Testis (tissue), 3 donors: ENCODE results near the gene STAT3. TPM values are rescaled to one million over a fixed set of nuclear protein-coding genes. Genes with fewer than 3 reads are reported as not detected.

Experiments used
- DNase-seq: peaks from one replicate; pipeline ENCODE4 v3.0.0-alpha.2; 2019
- H3K27ac ChIP-seq, 2 donors: fragments of 200-600 bp; sonication (generic); one replicate each; pipeline ENCODE4 v1.5.1; 2019
- H3K27me3 ChIP-seq: fragments of 200-600 bp; sonication (generic); one replicate; pipeline ENCODE4 v1.5.1; 2019
- H3K36me3 ChIP-seq: fragments of 200-600 bp; sonication (generic); one replicate; pipeline ENCODE4 v1.5.1; 2017; ENCODE audit warnings: low read depth; ENCODE audit errors: missing control alignments
- H3K4me1 ChIP-seq: fragments of 200-600 bp; sonication (generic); one replicate; pipeline ENCODE4 v1.5.1; 2019
- H3K4me3 ChIP-seq, 2 donors: fragments of 200-600 bp; sonication (generic); one replicate each; pipeline ENCODE4 v1.5.1; 2017 to 2019
- H3K9me3 ChIP-seq: fragments of 200-600 bp; sonication (generic); one replicate; pipeline ENCODE4 v1.5.1; 2017
- CTCF ChIP-seq, 3 experiments: fragments of 450-650 bp in 2 of 3; fragments of 200-600 bp in 1 of 3; sonication (generic) in 1 of 3; IDR thresholded peaks; one replicate each; pipeline ENCODE4 v1.5.1; 2016 to 2019; ENCODE audit warnings: antibody characterized with exemption in 3 of 3, mild to moderate bottlenecking in 2 of 3, moderate library complexity in 1 of 3
- POLR2A ChIP-seq: fragments of 450-650 bp; IDR thresholded peaks from one replicate; pipeline ENCODE4 v1.6.1; 2017; ENCODE audit warnings: antibody characterized with exemption, mild to moderate bottlenecking, moderate library complexity
- WGBS, 2 donors: methylation state at CpG; one replicate each; pipeline ENCODE4 v1.1.5; 2018; 5-methylcytosine and 5-hydroxymethylcytosine counted together
- intact Hi-C: fragments of 100-400 bp; cut with DNase I; formaldehyde crosslinking; loops from one replicate; pipeline ENCODE4 v1.15.1; 2023; ENCODE audit warnings: low total_unique reads
- polyA plus RNA-seq: library from polyadenylated mRNA; stranded (reverse); fragments of 350-450 nt; fragmentation: Illumina TruSeq; extraction: RNeasy Lipid Tissue Mini Kit (QIAGEN cat#74804); gene quantifications from one replicate; pipeline ENCODE4 v1.2.3, GENCODE V29; 2014; ENCODE audit warnings: low read depth, low replicate concordance; ENCODE audit not compliant: insufficient read depth
- total RNA-seq, 2 donors: library from RNA; depleted of rRNA; stranded (reverse); fragments of >200 nt; gene quantifications; one replicate each; pipeline ENCODE4 v1.2.3, GENCODE V29; 2016

The STAT3 gene
- total and polyA plus RNA-seq, 3 donors from 2014 or later: 69.5 to 117 (median 107) TPM

- H3K27me3 ChIP-seq: no peaks in the 10 kb centered on the region
- WGBS, 2 donors: 92 to 96% methylated on average over 6 of the region's 6 CpGs
- TF ChIP-seq CTCF (IDR thresholded peaks at IDR 0.05) (no peak), POLR2A (no peak)
- H3K4me1 ChIP-seq: peaks cover 9% of the 10 kb centered on the region
- no peak overlapping the region for H3K4me3 ChIP-seq
- no peak overlapping the region for H3K27ac ChIP-seq
- intact Hi-C loops: no loop called here
- no peaks in the 10 kb centered on the region for H3K36me3 ChIP-seq
- DNase-seq: peak; percentile 3
- H3K9me3 ChIP-seq: no peaks in the 10 kb centered on the region
Observed at GRCh38 chr17:42282478-42283080, 105.7 kb downstream of the STAT3 start.

- no peak for TF ChIP-seq CTCF (IDR thresholded peaks at IDR 0.05)
- no peaks in the 10 kb centered on the region for H3K36me3 ChIP-seq
- intact Hi-C loops: no loop called here
- H3K27me3 ChIP-seq: no peaks in the 10 kb centered on the region
- peaks cover 11% of the 10 kb centered on the region for H3K4me1 ChIP-seq
- DNase-seq: peak; percentile 13
- H3K9me3 ChIP-seq: no peaks in the 10 kb centered on the region
- 90 to 94% methylated on average over 7 of the region's 7 CpGs for WGBS, 2 donors
- H3K4me3 ChIP-seq: no peak overlapping the region
- no peak overlapping the region for H3K27ac ChIP-seq
Observed at GRCh38 chr17:42281571-42282096, 106.6 kb downstream of the STAT3 start.

GRCh38 chr17:42279776-42280630 lies 108.2 kb downstream of the STAT3 start:
- peak; percentile 12 for DNase-seq
- Histone ChIP-seq H3K9me3 (no peaks in the 10 kb centered on the region), H3K27ac (no peak overlapping the region), H3K27me3 (no peaks in the 10 kb centered on the region), H3K4me3 (no peak overlapping the region), H3K36me3 (no peaks in the 10 kb centered on the region), H3K4me1 (peaks cover 11% of the 10 kb centered on the region)
- WGBS, 2 donors: 91 to 93% methylated on average over 4 of the region's 4 CpGs
- TF ChIP-seq POLR2A: no peak
- TF ChIP-seq CTCF (IDR thresholded peaks at IDR 0.05): no peak
- intact Hi-C loops: no loop called here

- TF ChIP-seq CTCF (IDR thresholded peaks at IDR 0.05) (no peak), POLR2A (no peak)
- WGBS, 2 donors: 58 to 67% methylated on average over 4 to 6 of the region's 6 CpGs
- peak overlapping the region; percentile 88 to 97 for H3K27ac ChIP-seq
- no peaks in the 10 kb centered on the region for H3K27me3 ChIP-seq
- no peak overlapping the region for H3K4me3 ChIP-seq
- H3K36me3 ChIP-seq: no peaks in the 10 kb centered on the region
- intact Hi-C loops: no loop called here
- no peaks in the 10 kb centered on the region for H3K9me3 ChIP-seq
- DNase-seq: no peak
- peaks cover 17% of the 10 kb centered on the region for H3K4me1 ChIP-seq
Observed at GRCh38 chr17:42277342-42277712, 110.9 kb downstream of the STAT3 start.
